ENCODE data around the gene ALLC.

DNA sequence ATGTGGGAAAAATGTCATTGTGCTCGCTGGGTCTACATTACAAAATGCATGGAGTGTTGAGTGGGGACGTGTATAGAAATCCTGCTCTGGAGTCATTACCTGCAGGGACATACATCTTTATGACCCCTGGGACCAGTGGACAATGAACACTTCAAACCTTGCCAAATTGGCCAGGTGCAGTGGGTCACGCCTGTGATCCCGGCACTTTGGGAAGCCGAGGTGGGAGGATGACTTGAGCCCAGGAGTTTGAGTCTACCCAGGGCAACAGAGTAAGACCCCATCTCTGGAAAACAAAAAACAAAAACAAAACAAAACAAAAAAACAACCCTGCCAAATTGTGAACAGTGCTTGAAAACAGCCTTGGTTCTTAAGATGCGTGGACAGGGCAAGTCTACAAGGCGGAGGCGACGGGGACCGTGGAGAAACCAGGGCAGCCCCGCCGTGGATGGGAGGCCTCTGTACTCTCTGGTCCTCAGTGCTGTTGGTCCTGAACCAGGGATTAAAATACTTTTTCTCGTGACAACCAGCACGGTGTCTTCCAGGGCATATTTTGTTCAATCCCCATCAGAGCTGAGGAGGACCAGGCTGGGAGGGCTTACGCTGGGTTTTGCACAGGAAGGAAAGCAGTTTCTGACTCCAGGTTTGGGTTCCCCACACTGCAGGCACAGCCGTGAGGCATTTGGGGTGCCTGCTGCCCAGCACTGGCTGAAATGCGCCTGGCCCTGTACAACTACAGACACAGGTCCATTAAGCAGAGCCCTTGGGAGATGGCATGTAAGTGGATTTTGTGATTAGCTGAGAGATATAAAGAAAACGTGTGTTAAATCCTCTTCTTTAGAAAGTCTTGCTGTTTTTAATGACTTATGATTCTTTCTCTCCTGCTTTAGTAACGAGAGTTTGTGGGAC is 49.4 kb upstream of the ALLC start:
- TF ChIP-seq EZH2 (IDR thresholded peaks at IDR 0.05; ENCODE audit: insufficient read depth, poor library complexity, severe bottlenecking), result no peak
- TF ChIP-seq EZH2phosphoT487 (IDR thresholded peaks at IDR 0.05; ENCODE audit: insufficient read depth, low read depth), result no peak
